Gastrocnemius medialis (tissue), 4 donors: ENCODE measurements around the gene IL17C. TPM values are rescaled to one million over a fixed set of nuclear protein-coding genes. Genes with fewer than 3 reads are reported as not detected.

ENCODE experiments used
- ATAC-seq, 2 donors: fragments of 150-250 bp; one replicate each; pipeline ENCODE4 v1.9.1; 2016
- DNase-seq, 2 donors: peaks; one replicate each; pipeline ENCODE4 v3.0.0-alpha.2; 2019
- H3K27ac ChIP-seq, 4 donors: fragments of 200-600 bp; sonication (generic); 1 replicate in 1 of 4; 2 replicates in 3 of 4; pipeline ENCODE4 v1.5.1; 2016 to 2018; ENCODE audit warnings: mild to moderate bottlenecking in 2 of 4, moderate library complexity in 1 of 4
- H3K27me3 ChIP-seq, 3 donors: fragments of 200-600 bp; sonication (generic) in 2 of 3; 1 replicate in 1 of 3; 2 replicates in 2 of 3; pipeline versions ENCODE4 v1.5.1 to v1.6.0; 2016 to 2019; ENCODE audit warnings: mild to moderate bottlenecking in 1 of 3, moderate library complexity in 1 of 3
- H3K36me3 ChIP-seq, 2 donors: fragments of 200-600 bp; sonication (generic) in 1 of 2; one replicate each; pipeline ENCODE4 v1.5.1; 2017 to 2018
- H3K4me1 ChIP-seq, 2 donors: fragments of 200-600 bp; sonication (generic) in 1 of 2; one replicate each; pipeline ENCODE4 v1.5.1; 2016 to 2017; ENCODE audit warnings: mild to moderate bottlenecking in 2 of 2
- H3K4me3 ChIP-seq, 4 donors: fragments of 200-600 bp; sonication (generic) in 3 of 4; 1 replicate in 1 of 4; 2 replicates in 3 of 4; pipeline ENCODE4 v1.5.1; 2016 to 2019; ENCODE audit warnings: mild to moderate bottlenecking in 2 of 4
- H3K9me3 ChIP-seq, 3 donors: fragments of 200-600 bp; sonication (generic) in 2 of 3; 1 replicate in 1 of 3; 2 replicates in 2 of 3; pipeline ENCODE4 v1.5.1; 2016 to 2019
- CTCF ChIP-seq, 5 experiments: fragments of 450-650 bp in 3 of 5; fragments of 200-600 bp in 2 of 5; sonication (generic) in 2 of 5; IDR thresholded peaks in 4 of 5; conservative IDR thresholded peaks in 1 of 5; 1 replicate in 4 of 5; 2 replicates in 1 of 5; pipeline ENCODE4 v1.5.1; 2016 to 2019; ENCODE audit warnings: antibody characterized with exemption in 5 of 5, mild to moderate bottlenecking in 3 of 5, moderate library complexity in 3 of 5
- POLR2A ChIP-seq, 2 donors: fragments of 450-650 bp; IDR thresholded peaks; one replicate each; pipeline ENCODE4 v1.6.1; 2017; ENCODE audit warnings: antibody characterized with exemption in 2 of 2, mild to moderate bottlenecking in 2 of 2, moderate library complexity in 2 of 2
- in situ Hi-C, 4 donors: fragments of 200-750 bp; cut with MboI; loops; one replicate each; pipeline versions ENCODE4 v1.15.0 to v1.8.0; 2017; ENCODE audit warnings: low sequenced_read_pairs in 4 of 4
- intact Hi-C: fragments of 100-400 bp; cut with DNase I; formaldehyde crosslinking; loops from one replicate; pipeline ENCODE4 v1.15.1; 2023; ENCODE audit warnings: low total_unique reads
- total RNA-seq, 4 donors: library from RNA; depleted of rRNA; stranded (reverse); fragments of >200 nt; gene quantifications; one replicate each; pipeline versions ENCODE4 v1.1.0 to v1.2.3, GENCODE V29; 2016

IL17C gene
- total RNA-seq, 4 donors from 2014 or later: not detected

GRCh38 chr16:88593061-88593460, 45.3 kb upstream of the IL17C start:
- DNase-seq: no peak
- TF ChIP-seq POLR2A (IDR thresholded peaks at IDR 0.05) (no peak), CTCF (IDR thresholded peaks at IDR 0.05 in 4 of 5, conservative IDR thresholded peaks at IDR 0.05 in 1 of 5) (no peak)
- intact Hi-C loops: no loop called here
- ATAC-seq: no peak
- H3K4me3 ChIP-seq: no peak overlapping the region
- in situ Hi-C loops: no loop called here
- H3K27ac ChIP-seq: no peak overlapping the region
- H3K4me1 ChIP-seq: peaks cover 0 to 6% of the 10 kb centered on the region in 2 donors
- no peaks in the 10 kb centered on the region for H3K27me3 ChIP-seq
- H3K9me3 ChIP-seq: no peaks in the 10 kb centered on the region
- H3K36me3 ChIP-seq: peaks cover 0 to 22% of the 10 kb centered on the region in 2 donors

GRCh38 chr16:88593489-88593888, 44.9 kb upstream of the IL17C start:
- peaks cover 0 to 21% of the 10 kb centered on the region in 2 donors for H3K36me3 ChIP-seq
- ATAC-seq (no peak), DNase-seq (no peak)
- H3K27me3 ChIP-seq: no peaks in the 10 kb centered on the region
- TF ChIP-seq POLR2A (IDR thresholded peaks at IDR 0.05): no peak
- in situ Hi-C loops: no loop called here
- no peaks in the 10 kb centered on the region for H3K9me3 ChIP-seq
- no peak overlapping the region for H3K4me3 ChIP-seq
- no peak overlapping the region for H3K27ac ChIP-seq
- peaks cover 0 to 6% of the 10 kb centered on the region in 2 donors for H3K4me1 ChIP-seq
- intact Hi-C loops: no loop called here

GRCh38 chr16:88593910-88594309, 44.5 kb upstream of the IL17C start:
- intact Hi-C loops: no loop called here
- H3K27me3 ChIP-seq: no peaks in the 10 kb centered on the region
- H3K27ac ChIP-seq: no peak overlapping the region
- in situ Hi-C loops: no loop called here
- TF ChIP-seq CTCF (IDR thresholded peaks at IDR 0.05 in 4 of 5, conservative IDR thresholded peaks at IDR 0.05 in 1 of 5) (no peak), POLR2A (IDR thresholded peaks at IDR 0.05) (no peak)
- H3K4me3 ChIP-seq: no peak overlapping the region
- no peak for DNase-seq
- H3K4me1 ChIP-seq: peaks cover 0 to 6% of the 10 kb centered on the region in 2 donors
- no peak for ATAC-seq
- H3K36me3 ChIP-seq: peaks cover 0 to 21% of the 10 kb centered on the region in 2 donors
- H3K9me3 ChIP-seq: no peaks in the 10 kb centered on the region

- ATAC-seq: no peak
- H3K4me1 ChIP-seq: peaks cover 0 to 6% of the 10 kb centered on the region in 2 donors
- H3K36me3 ChIP-seq: peaks cover 2 to 23% of the 10 kb centered on the region in 2 donors
- no peak overlapping the region for H3K4me3 ChIP-seq
- in situ Hi-C loops (no loop called here), intact Hi-C loops (no loop called here)
- TF ChIP-seq CTCF (IDR thresholded peaks at IDR 0.05 in 4 of 5, conservative IDR thresholded peaks at IDR 0.05 in 1 of 5): no peak
- TF ChIP-seq POLR2A (IDR thresholded peaks at IDR 0.05): no peak
- no peaks in the 10 kb centered on the region for H3K27me3 ChIP-seq
- no peak for DNase-seq
- no peaks in the 10 kb centered on the region for H3K9me3 ChIP-seq
- H3K27ac ChIP-seq: no peak overlapping the region
Observed at GRCh38 chr16:88595101-88595500, 43.3 kb upstream of the IL17C start.

GRCh38 chr16:88595921-88596320, 42.5 kb upstream of the IL17C start:
- H3K9me3 ChIP-seq: no peaks in the 10 kb centered on the region
- ATAC-seq (no peak), DNase-seq (no peak)
- in situ Hi-C loops: no loop called here
- H3K36me3 ChIP-seq: peaks cover 2 to 28% of the 10 kb centered on the region in 2 donors
- H3K4me1 ChIP-seq: peaks cover 0 to 6% of the 10 kb centered on the region in 2 donors
- intact Hi-C loops: no loop called here
- no peak for TF ChIP-seq CTCF (IDR thresholded peaks at IDR 0.05 in 4 of 5, conservative IDR thresholded peaks at IDR 0.05 in 1 of 5)
- no peak for TF ChIP-seq POLR2A (IDR thresholded peaks at IDR 0.05)
- H3K27me3 ChIP-seq: no peaks in the 10 kb centered on the region
- no peak overlapping the region for H3K27ac ChIP-seq
- no peak overlapping the region for H3K4me3 ChIP-seq
